GM12874 (cell line): ENCODE data around the gene PLA2G6.

Source experiments
- TF ChIP-seq, protein P1 (sequence below): IDR thresholded peaks from 2 replicates; pipeline ENCODE4 v1.5.1; 2011; ENCODE audit warnings: low read depth, mild to moderate bottlenecking, control low read depth, low read length, moderate library complexity; ENCODE audit not compliant: insufficient read depth

PLA2G6 gene

DNA sequence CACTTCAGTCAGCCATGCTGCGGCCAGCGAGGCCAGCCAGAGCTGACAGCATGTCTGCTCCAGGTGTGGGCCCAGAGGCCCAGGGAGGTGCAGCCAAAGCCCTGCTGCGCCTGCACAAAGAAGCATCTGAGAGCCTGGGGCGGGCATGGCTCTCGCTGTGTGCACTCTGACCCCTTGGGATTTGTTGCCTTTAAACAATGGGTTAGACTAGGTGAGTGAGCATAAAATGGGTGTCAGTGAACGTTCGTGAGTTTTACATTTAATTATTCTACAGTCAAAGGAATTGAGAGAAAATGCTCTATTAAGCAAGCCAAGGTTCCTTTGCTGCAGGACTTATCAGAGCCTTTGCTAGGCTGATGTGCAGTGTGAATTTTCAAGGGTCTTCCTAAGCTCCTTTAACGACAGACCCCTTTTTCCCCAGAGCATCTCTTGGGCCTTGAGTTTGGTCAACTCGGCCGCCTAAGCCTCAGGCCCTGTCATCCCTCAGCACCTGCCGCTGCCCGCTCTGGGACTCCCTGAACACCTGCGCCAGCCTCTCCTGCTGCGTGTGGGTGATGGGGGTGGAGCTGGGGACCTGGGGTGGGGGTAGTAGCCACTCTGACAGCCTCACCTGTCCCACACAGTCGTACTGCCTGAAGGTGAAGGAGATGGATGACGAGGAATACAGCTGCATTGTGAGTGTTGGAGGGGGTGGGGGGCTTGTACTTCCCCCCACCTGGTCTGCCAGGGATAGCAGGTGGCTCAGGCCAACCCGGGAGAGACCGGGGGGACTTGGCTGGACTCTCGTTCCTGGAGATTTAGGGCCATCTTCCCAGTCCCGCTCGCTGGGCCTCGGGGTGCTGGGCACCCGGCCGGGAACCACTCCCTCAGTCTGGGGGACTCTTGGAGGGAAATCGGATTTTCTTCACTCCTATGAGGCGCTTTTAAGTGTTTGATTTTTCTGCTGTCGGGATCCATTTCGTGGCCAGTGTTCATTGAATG, 108.2 kb downstream of the PLA2G6 start:
- TF ChIP-seq, protein P1, sequence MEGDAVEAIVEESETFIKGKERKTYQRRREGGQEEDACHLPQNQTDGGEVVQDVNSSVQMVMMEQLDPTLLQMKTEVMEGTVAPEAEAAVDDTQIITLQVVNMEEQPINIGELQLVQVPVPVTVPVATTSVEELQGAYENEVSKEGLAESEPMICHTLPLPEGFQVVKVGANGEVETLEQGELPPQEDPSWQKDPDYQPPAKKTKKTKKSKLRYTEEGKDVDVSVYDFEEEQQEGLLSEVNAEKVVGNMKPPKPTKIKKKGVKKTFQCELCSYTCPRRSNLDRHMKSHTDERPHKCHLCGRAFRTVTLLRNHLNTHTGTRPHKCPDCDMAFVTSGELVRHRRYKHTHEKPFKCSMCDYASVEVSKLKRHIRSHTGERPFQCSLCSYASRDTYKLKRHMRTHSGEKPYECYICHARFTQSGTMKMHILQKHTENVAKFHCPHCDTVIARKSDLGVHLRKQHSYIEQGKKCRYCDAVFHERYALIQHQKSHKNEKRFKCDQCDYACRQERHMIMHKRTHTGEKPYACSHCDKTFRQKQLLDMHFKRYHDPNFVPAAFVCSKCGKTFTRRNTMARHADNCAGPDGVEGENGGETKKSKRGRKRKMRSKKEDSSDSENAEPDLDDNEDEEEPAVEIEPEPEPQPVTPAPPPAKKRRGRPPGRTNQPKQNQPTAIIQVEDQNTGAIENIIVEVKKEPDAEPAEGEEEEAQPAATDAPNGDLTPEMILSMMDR: no peak

DNA sequence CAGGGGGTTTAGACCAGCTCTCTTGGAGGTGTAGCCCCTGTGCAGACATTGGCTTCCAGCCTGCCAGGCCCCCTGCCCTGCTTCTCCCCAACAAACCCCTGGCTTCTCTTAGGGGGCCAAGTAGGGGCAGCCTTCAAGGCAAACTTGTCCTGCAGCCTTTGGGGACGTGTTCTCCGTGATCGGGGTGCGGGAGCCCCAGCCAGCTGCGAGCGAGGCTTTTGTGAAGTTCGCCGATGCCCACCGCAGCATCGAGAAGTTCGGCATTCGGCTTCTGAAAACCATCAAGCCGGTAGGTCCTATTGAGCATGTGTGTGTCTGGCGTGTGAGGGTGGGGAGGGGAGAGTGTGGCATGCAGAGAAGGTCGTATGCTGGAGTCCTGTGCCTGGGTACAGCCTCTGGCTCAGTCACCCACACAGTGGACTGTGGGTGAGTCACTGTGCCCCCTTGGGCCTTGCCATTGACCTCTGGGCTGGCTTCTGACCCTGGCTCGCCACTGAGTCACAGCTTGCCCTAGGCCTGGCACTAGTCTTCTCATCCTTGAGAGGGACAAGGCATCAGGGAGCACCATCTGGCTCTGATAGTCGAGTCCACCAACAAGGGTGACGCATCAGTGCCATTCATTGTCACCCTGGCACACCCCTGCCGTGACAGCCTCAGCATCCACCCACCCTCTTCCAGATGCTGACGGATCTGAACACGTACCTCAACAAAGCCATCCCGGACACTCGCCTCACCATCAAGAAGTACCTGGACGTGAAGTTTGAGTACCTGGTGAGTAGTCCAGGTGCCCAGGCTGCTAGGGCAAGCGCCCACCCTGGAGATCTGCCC, 109.1 kb downstream of the PLA2G6 start:
- TF ChIP-seq, protein P1: no peak

DNA sequence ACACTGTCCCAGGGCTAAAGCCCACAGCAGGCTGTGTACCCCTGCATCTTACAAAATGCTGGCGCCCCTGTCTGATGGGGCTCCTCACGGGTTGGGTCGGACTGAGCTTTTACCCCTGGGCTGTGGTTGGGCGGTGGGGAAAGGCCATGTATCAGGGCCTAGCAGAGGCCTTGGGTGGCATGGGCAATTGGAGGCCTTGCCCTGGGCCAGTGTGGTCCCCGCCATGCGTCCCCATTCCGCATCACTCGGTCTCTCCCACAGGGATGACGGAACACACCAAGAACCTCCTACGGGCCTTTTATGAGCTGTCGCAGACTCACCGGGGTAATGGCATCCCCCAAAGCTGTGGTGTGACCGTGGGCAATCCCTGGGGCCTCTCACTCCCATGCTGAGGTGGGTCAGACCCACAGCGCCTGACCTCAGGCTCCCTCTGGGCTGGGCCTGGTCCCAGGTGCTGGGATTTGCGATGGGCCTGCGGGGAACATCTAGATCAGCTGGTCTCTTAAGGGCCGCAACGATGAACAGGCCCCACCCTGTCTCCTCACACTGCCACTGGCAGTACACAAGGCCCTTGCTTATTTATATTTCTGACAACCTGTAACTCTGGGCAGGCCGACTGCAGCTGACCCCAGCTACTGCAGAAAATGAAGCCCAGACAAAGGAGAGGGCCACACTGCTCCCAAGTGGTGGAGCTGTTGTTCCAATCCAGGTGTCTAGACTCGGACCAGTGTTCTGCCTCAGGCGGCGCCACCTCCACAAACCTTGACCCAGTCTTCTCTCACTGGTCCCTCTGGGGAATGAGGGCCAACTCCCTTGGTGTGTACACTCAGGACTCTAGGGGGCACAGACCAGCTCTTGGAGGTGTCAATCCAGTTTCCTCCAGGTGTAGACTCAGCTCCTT, 110.0 kb downstream of the PLA2G6 start:
- TF ChIP-seq, protein P1: no peak

DNA sequence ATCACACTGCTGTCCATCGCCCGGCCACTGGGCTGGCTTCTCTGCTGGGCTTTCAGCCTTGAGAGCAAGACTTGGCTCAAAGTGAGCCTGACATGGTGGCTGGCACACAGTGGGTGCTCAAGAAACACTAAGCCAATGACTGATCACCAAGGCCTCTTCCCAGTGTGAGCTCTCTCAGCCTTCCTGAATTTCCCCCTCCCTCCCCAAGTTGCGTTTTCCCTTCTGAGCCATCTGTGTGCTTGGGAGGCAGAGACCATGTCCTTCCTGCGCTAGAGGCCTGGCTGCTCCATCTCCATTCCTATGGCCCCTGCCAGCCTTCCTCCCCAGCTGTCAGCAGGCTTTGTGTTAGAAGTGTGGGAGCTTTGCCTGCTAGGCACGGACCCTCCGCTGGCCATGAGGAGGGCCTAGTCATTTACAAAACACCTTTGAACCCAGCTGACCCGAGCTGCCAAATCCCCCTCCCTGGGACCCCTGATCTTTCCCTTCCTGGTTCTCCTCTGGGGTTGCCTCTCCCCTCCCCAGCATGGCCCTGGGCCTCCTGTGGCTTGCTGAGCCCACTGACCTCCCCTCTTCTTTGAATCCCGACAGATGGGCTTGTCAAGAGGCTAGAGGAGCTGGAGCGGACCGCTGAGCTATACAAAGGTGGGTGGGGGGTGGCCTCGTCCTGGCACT, 111.2 kb downstream of the PLA2G6 start:
- TF ChIP-seq, protein P1: no peak

DNA sequence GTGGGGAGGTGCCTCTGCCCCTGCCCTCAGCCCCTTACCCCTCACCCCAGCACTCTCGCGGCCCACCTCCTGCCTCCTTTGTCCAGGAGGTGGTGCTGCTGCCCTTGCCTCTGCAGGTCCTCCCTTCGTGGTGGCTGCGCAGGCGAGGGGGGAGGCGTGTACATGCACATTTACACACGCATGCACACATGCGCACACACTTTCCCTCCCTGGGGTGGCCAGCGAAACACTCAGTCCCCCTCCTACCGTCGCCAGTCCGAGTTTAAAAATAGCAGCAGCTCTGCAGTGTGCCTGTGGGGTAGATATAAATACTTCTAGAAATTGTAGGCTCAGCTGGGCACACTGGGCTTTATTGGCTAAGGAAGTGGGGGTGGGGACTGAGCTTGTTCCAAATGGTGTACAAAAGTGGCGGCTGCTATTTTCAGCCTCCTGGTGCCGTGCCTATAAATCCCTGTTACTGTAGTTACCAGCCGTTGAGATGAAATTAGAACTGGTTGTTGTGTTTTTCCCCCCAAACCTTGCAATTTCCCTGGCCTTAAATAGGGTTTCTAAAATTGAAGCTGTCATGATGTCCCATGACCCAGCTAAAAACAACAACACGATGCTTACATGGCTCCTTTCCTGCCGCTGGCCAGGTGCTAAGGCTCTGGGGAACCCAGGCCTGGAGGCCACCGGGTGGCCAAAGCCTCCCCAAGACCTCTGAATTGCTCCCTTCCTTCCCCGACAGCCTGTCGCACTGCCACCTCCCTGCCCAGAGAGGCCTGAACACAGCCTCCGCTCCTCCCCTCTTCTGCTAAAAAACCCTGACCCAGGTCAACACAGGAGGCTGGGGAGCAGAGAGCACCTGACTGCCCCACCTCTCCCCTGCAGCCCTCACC, 112.0 kb downstream of the PLA2G6 start:
- TF ChIP-seq, protein P1: peak; percentile 31; the same call in 1 of the 2 replicates
